Nephron progenitor cell (in vitro differentiated cells): ENCODE data around the gene COQ3.

Experiments
- DNase-seq: peaks from one replicate; pipeline ENCODE4 v3.0.0; 2021
- H3K27ac Mint-ChIP-seq: 2 replicates; pipeline ENCODE4 v1.8.0; 2021; ENCODE audit warnings: mild to moderate bottlenecking, moderate library complexity, mixed read lengths
- H3K27me3 Mint-ChIP-seq: 2 replicates; pipeline ENCODE4 v1.8.0; 2021; ENCODE audit warnings: mild to moderate bottlenecking, low read depth, mixed read lengths; ENCODE audit not compliant: poor library complexity
- H3K36me3 Mint-ChIP-seq: 2 replicates; pipeline ENCODE4 v1.8.0; 2021; ENCODE audit warnings: low read depth, mixed read lengths
- H3K4me1 Mint-ChIP-seq: 2 replicates; pipeline ENCODE4 v1.8.0; 2021; ENCODE audit warnings: mixed read lengths
- H3K4me3 Mint-ChIP-seq: 2 replicates; pipeline ENCODE4 v1.8.0; 2021; ENCODE audit warnings: mild to moderate bottlenecking, moderate library complexity, mixed read lengths
- H3K9me3 Mint-ChIP-seq: 2 replicates; pipeline ENCODE4 v1.8.0; 2021; ENCODE audit warnings: mild to moderate bottlenecking, moderate library complexity, mixed read lengths
- CTCF ChIP-seq: fragments of 200-600 bp; sonication (generic); IDR thresholded peaks from 2 replicates; pipeline ENCODE4 v1.5.0; 2021; ENCODE audit warnings: antibody characterized with exemption

COQ3 gene

GRCh38 chr6:99426451-99426757, 32.4 kb upstream of the COQ3 start:
- Mint-ChIP-seq H3K27ac (peak overlapping the region; percentile 100), H3K27me3 (peaks cover 8% of the 10 kb centered on the region), H3K9me3 (no peaks in the 10 kb centered on the region), H3K4me3 (peak overlapping the region; percentile 96), H3K36me3 (peaks cover 54% of the 10 kb centered on the region), H3K4me1 (peaks cover 58% of the 10 kb centered on the region)
- no peak for TF ChIP-seq CTCF
- DNase-seq = no peak

DNA sequence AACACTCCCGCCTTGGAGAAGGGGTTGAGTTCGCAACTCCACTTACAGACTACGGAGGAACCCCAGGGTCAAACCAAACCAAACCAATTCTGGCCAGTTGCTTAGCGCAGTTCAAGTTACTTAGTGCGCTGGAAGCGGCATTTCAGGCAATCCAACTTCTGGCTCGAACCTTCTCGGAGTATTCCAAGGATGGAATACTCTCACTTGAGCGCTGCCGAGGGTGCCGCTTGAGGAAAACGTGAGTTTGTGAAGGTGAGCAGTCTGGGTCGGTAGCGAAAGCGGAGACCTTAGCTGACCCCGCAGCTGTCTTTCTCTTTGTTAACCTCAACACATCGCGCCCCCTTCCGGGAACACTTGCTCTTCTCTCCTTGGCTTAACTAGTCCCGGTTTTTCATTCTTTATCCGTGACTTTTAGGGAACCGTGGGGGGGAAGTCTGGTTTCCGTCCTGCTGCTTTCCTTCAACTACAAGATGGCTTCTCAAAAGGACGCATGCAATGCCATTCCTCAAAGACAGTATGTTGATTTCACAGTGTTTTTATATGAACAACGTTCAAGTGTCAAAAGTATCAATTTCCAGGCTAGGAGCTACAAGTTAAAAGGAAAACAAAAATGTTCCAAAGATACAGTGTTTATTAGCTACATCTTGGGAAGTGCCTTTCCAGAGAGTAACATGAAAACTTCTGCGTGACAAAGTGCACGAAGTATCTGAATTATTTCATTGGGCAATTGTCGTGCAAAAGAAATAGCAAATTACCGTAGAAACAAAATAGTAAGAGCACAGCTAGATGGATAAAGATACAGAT, 31.9 kb upstream of the COQ3 start:
- Mint-ChIP-seq H3K4me3 (peak overlapping the region; percentile 96), H3K27ac (peak overlapping the region; percentile 100), H3K36me3 (peaks cover 54% of the 10 kb centered on the region), H3K27me3 (peaks cover 8% of the 10 kb centered on the region), H3K9me3 (no peaks in the 10 kb centered on the region), H3K4me1 (peaks cover 64% of the 10 kb centered on the region)
- peak; percentile 82 for DNase-seq
- peak; percentile 42 for TF ChIP-seq CTCF

DNA sequence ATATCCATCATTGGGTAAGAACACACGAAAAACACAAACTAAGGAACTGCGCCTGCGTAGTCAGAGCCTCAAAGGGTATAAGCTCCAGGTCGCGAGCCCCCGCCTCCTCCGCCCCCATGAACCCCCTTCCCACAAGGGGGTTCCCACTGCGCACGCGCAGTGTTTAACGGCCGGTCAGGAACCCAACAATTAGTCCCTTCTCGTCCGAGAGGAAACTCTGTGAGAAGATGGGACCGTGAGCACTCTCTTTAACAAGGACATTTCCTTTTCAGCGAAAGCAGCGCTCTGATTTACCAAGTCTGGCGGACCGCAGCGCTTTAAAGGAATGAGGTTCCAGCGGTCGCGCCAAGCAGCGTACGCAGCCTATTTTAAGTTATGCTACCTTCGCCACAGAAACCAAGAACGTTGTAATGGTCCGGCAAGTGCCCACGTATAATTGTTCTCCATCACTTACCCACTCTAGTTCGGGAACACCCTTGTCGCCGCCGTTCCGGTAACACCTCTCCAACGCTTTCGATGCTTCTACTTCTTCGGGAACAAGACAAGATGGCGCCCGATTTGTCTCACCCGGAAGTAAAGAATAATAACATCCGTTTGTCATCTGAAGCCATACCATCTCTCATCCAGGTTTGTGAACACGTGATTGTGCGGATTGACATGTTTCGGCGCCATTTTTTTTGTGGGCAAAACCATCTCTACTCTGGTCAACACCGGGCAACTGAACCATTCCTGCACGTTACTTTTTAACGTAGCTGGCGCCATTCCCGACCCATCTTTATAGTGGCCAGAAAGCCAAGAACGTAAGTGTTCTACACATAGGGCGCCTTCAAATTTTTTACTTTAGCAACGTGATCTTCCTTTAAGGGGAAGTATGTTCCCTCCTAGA, 31.0 kb upstream of the COQ3 start, which contains the start of gene PNISR:
Gene PNISR, minus strand, starts transcription at position 548 of the 886 bp plus-strand sequence. CDS start 10,649 bp downstream, outside the sequence.
- Mint-ChIP-seq H3K4me3 (peak within 1 kb of the TSS; percentile 96), H3K27ac (peak within 1 kb of the TSS; percentile 100), H3K27me3 (peaks cover 4% of the 10 kb centered on the region), H3K4me1 (peaks cover 72% of the 10 kb centered on the region), H3K9me3 (no peaks in the 10 kb centered on the region), H3K36me3 (peaks cover 54% of the 10 kb centered on the region)
- no peak for TF ChIP-seq CTCF
- DNase-seq = peak; percentile 82

- Mint-ChIP-seq H3K36me3 (peaks cover 53% of the 10 kb centered on the region), H3K4me1 (peaks cover 70% of the 10 kb centered on the region), H3K9me3 (no peaks in the 10 kb centered on the region), H3K27me3 (peaks cover 3% of the 10 kb centered on the region), H3K4me3 (peak overlapping the region; percentile 96), H3K27ac (peak overlapping the region; percentile 81)
- DNase-seq = no peak
- TF ChIP-seq CTCF = no peak
Observed at GRCh38 chr6:99424022-99424421, 30.0 kb upstream of the COQ3 start.

GRCh38 chr6:99422912-99423311, 28.9 kb upstream of the COQ3 start:
- Mint-ChIP-seq H3K4me1 (peaks cover 67% of the 10 kb centered on the region), H3K4me3 (peak overlapping the region; percentile 96), H3K27me3 (peaks cover 2% of the 10 kb centered on the region), H3K27ac (no peak overlapping the region), H3K36me3 (peaks cover 50% of the 10 kb centered on the region), H3K9me3 (no peaks in the 10 kb centered on the region)
- no peak for TF ChIP-seq CTCF
- DNase-seq = no peak
